ENCODE data around the gene MAFB. TPM values are rescaled to one million over a fixed set of nuclear protein-coding genes. Genes with fewer than 3 reads are reported as not detected.

The MAFB gene
- total RNA-seq, 2 donors from 2014 or later: 4.0 to 10.9 TPM

DNA sequence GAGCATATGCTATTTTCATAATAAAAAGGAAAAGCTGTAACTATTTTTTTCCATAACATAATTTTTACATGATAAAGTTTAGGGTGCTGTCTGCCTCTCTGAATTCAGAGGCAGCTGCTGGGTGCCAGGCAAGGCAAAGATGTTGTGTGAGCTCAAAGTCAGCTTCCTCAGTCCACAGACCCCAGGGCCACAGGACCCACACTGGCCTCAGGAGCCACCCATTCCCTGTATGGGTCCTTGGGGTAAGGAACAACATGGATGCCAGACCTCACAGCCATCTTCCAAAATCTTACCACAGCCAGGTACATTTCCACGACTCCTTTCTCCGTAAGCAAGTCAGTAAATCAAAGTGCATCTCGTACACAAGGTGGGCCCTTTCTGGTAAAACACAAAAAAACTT lies 16.4 kb upstream of the MAFB start:
- ATAC-seq (no peak), DNase-seq (no peak)
- intact Hi-C loops (cut with DNase I, micrococcal nuclease): no loop called here

- DNase-seq (no peak), ATAC-seq (no peak)
- intact Hi-C loops (cut with DNase I, micrococcal nuclease): no loop called here
These were observed 15.8 kb upstream of the MAFB start for GRCh38 chr20:40704828-40705227.

DNA sequence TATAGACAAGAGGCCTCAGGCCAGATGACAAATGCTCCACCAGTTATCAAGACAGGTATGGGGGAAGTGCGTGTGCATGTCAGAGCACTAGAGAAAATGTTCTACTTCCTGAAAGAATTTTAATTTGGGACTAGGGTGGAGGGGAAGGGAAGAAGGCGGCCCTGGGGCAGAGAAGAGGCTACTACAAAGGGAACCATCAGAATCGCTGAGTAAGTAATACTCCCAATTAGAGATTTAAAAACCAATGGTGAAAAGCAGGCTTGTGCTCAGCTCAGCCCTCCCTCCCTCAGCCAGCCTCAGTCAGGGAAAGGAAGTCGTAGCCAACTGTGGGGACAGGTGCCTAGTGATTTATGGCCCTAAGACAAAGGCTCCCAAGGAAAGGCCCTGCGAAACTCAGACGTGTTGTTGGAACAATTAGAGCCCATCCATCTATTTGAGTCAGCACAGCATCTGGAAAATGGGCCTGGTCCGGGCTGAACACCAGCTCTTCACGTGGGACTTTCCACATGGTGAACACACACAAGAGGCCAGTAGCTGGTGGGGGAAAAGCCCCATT lies 15.0 kb upstream of the MAFB start:
- intact Hi-C loops (cut with DNase I, micrococcal nuclease): no loop called here
- ATAC-seq (no peak), DNase-seq (no peak)

DNA sequence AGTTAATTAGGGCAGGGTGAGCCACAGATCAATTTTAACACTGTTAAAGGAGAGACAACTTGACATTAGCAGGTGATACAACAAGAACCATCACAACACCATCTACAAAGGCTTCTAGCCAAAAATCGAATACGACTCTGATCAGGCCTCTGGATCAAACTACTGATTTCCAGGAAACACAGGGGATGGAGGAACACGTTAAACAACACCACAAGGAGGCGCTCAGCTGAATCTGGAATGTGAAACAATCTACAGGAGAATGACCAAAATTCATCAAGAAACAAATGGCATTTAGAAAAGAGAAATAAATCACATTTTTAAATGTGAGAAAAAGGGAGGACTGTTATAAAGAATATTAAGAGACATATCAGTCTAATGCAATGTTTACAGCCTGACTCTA lies 13.5 kb upstream of the MAFB start:
- DNase-seq (no peak), ATAC-seq (no peak)
- intact Hi-C loops (cut with DNase I, micrococcal nuclease): no loop called here

DNA sequence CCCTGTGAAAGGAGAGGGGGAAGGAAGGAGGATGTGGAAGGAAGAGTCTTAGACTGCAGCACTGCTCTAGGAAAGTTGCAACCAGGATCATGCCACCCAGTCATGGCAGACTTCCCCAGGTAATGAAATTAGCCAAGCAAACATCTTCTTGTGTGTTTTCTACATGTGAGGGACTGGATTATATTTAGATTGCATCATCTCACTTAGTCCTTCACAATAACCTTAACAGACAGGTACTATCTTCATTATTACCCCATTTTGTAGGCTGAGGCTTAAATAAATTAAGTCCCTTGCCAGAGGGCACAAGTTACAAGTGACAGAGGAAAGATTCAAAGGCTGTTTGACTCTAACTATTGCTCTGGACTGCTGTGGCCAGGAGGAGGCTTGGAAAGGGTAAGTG lies 9.7 kb upstream of the MAFB start:
- DNase-seq (no peak), ATAC-seq (no peak)
- intact Hi-C loops (cut with DNase I, micrococcal nuclease): loop anchor here in 1 of 2 donors (10.0 kb wide), 1 partner anchor 434 kb away; no protein-coding TSS in a partner anchor

- ATAC-seq (no peak), DNase-seq (no peak)
- intact Hi-C loops (cut with DNase I, micrococcal nuclease): loop anchor here in 1 of 2 donors (10.0 kb wide), 1 partner anchor 433 kb away; no protein-coding TSS in a partner anchor
These were observed 9.2 kb upstream of the MAFB start for GRCh38 chr20:40698281-40698680.

- DNase-seq: no peak
- no peak for ATAC-seq
- intact Hi-C loops (cut with DNase I, micrococcal nuclease): loop anchor here in 1 of 2 donors (10.0 kb wide), 1 partner anchor 433 kb away; no protein-coding TSS in a partner anchor
These were observed 8.5 kb upstream of the MAFB start for GRCh38 chr20:40697541-40697940.

- DNase-seq: no peak
- intact Hi-C loops (cut with DNase I, micrococcal nuclease): loop anchor here in 1 of 2 donors (10.0 kb wide), 1 partner anchor 430 kb away; no protein-coding TSS in a partner anchor
- no peak for ATAC-seq
These were observed 6.2 kb upstream of the MAFB start for GRCh38 chr20:40695214-40695613.

DNA sequence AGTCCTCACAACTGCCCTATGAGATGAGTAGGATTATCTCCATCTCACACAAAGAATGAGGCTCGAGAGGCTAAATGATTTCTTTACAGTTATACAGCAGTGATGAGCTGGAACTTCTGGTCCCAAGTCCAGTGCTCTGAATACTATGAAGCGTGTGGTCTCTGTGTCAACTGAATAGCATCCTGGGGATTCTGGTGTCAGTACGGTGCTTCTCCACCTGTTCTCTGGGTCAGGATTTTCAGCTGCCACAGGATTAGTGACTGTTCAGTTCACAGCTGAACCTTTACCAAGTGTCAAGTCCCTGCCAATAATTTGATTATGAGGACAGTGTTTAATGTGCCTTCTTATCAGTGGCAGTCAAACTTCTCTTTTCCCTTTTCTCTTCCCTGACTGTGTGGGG lies 5.2 kb upstream of the MAFB start:
- ATAC-seq: no peak
- intact Hi-C loops (cut with DNase I, micrococcal nuclease): loop anchor here in 1 of 2 donors (5.0 to 10.0 kb wide), 2 partner anchors 429 to 807 kb away; no protein-coding TSS in a partner anchor
- no peak for DNase-seq

DNA sequence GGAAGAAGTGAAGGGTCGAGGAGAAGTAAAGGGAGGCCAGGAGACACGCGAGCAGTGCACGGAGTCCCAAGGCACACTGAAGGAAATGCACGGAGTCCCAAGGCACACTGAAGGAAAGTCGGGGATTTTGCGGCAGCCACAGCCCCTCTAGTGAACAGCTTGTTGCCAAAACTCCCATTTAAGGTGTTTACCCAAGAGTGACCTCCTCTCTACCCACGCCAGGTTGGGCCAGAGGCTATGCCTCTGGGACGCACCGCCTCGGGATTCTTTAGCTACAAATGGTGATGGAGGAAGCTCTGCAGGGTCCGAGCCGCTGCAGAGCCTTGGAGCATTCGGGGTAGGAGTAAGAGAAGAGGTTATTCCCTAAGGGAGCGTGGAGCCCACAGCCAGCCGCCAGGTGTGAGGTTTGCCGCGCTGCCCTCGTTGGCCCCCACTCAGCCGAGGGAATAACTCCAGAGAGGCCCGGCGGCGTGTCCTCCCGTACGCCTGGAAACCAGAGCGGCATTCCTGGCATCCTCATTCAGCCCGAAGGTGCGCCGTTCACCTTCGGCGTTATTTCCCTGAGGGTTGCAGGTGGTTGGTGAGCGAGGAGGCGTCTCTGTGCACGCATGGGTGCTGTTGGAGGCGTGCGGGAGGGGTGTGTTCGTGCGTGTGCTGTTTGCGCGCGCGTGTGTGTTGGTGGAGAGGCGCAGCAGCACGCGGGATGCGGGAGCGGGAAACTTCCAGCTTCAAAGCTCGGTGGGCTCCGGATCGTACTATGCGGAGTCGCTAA lies 3.4 kb upstream of the MAFB start:
- intact Hi-C loops (cut with DNase I, micrococcal nuclease): loop anchor here in 1 of 2 donors (5.0 to 10.0 kb wide), 2 partner anchors 428 to 805 kb away; no protein-coding TSS in a partner anchor
- no peak for DNase-seq
- no peak for ATAC-seq

DNA sequence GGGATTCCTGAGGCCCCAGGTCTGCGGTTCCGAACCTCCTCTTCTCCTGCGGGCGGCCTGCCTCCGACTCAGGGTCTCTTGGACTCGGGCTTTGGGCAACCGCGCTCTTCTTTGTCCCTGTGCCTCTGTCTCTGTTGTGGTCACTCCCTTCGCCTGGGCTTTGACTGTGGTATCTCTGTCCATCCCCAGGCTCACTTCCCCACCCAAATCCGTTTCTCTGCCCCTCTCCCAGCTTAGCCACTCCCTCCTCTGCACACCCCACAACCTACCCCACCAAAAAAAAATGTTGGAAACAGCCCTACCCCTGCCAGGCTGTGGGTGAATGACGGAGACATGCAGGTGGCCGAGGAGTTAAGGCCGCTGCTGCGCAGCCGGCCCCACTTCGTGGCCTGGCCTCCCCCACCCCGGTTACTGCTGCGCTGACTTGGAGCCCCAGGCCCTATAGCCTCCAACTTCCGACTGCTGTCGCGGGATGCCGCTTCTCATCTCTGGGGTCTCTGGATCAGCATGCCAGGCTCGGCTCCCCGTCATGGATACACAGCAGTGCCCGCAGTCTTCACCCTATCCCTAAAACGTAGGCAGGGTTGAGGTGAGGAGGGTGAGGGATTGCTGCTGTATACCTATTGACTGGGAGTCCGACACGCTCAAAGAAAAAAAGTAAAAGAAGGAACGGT lies 2.7 kb upstream of the MAFB start:
- intact Hi-C loops (cut with DNase I, micrococcal nuclease): loop anchor here in 1 of 2 donors (5.0 to 10.0 kb wide), 2 partner anchors 427 to 804 kb away; no protein-coding TSS in a partner anchor
- no peak for DNase-seq
- ATAC-seq: no peak

- intact Hi-C loops (cut with DNase I, micrococcal nuclease): loop anchor here in 1 of 2 donors (5.0 to 10.0 kb wide), 2 partner anchors 426 to 804 kb away; no protein-coding TSS in a partner anchor
- DNase-seq (no peak), ATAC-seq (no peak)
These were observed 2.0 kb upstream of the MAFB start for GRCh38 chr20:40690836-40691565.

DNA sequence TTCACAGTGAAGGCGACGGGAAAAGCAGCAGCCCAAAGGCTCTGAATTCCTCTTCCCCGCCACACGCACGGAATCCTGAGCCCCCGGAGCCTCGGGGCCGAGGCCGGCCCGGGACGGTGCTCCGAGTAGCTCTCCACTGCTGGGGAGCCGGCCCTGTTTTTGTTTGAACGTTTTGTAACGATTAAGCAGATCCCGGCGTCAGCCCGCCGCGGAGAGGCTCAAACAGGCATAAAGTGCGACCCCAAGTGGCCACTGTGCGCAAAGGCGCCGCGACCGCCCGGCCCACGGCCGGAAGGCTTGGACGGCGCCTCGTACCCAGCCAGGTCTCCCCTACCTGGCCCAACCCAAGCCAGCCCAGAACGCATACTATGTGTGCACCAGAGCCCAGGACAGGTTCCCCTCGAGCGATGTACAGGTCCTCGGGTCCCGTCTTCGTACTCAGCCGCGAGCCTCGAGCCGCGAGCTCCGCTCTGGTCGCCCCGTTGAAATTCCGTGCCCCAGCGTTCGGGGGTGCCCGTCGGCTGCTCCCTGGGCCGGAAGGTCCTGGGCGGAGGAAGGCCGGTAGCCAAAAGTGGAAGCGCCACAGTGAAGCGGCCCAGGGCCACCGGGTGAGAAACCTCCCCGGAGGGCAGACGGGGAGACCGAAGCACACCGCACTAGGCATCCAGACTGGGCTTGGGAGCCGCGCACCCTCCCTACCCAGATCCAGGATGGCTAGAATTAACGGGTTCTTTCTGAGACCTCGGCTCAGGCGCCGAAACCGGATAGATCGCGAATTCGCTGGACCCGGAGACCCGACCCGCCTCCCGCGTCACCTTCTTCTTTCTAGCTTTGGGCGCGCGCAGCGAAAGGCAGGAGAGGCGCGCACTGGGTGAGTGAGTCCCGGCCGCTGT lies 1.2 kb upstream of the MAFB start:
- peak; percentile 79 to 89 for DNase-seq
- intact Hi-C loops (cut with DNase I, micrococcal nuclease): loop anchor here in 1 of 2 donors (5.0 to 10.0 kb wide), 2 partner anchors 425 to 803 kb away; no protein-coding TSS in a partner anchor
- ATAC-seq: peak; percentile 67

DNA sequence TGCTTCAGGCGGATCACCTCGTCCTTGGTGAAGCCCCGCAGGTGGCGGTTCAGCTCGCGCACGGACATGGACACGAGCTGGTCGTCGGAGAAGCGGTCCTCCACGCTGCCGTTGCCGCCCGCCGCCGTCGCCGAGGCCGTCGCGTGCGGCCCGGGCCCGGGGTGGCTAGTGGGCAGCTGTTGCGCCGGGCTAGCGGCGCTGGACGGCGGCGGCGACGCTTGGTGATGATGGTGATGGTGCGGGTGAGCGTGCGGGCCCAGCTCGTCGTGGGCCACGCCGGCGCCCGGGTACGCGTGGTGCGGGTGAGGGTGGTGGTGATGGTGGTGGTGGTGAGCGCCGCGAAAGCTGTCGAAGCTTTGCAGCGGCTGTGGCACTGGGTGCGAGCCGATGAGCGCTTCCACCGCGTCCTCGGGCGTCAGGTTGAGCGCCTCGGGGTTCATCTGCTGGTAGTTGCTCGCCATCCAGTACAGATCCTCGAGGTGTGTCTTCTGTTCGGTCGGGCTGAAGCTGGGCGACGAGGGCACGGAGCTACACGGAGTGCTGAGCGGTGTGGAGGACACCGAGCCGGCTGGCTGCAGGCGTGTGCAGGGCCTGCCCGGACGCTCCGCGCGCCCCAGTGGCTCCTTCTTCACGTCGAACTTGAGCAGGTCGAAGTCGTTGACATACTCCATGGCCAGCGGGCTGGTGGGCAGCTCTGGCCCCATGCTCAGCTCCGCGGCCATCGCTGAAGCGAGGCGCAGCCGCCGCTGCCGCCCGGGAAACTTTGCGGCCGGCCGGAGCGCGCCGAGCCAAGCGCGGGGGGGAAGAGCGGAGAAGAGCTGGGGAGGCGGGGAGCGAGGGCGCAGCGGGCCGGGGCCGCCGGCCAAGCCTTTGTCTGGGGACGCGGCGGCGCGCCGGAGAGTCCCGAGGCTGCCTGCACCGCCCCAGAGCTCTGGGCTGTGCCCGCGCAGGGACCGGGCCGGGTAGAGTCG lies 622 bp downstream of the MAFB start:
- DNase-seq (no peak), ATAC-seq (no peak)
- intact Hi-C loops (cut with DNase I, micrococcal nuclease): no loop called here

DNA sequence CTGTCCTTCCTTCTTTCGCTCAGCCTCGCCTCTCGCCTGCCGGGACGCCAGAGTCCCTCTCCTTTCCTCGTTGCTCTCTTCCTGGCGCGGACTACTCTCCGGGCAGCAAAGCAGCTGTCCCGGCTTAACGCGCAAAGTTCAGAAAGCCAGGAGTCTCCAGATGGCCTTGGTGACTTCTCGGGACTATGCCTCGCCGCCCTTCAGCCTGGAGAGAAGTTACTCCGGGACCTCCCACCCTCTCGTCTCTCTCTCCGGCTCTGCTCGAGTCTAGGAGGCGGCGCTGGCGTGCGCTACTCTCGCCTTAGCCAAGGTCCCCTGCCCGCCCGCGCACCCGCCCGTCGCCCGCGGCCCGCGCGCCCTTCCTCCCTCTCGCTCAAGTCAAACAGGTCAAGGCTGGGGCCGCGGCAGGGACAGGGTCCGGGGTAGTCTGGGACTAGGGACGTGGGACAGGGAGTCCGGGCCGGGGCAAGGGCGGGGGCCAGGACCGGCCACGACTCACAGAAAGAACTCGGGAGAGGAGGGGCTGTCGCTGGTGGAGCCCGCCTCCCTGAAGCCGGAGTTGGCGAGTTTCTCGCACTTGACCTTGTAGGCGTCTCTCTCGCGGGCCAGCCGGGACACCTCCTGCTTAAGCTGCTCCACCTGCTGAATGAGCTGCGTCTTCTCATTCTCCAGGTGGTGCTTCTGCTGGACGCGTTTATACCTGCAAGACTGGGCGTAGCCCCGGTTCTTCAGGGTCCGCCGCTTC lies 1.5 kb downstream of the MAFB start:
- no peak for ATAC-seq
- DNase-seq: peak in 1 of 2 donors; percentile 41
- intact Hi-C loops (cut with DNase I, micrococcal nuclease): no loop called here

- DNase-seq (no peak), ATAC-seq (no peak)
- intact Hi-C loops (cut with DNase I, micrococcal nuclease): no loop called here
These were observed 2.1 kb downstream of the MAFB start for GRCh38 chr20:40686893-40687292.
